Ishikawa (cell line): ENCODE results near the gene SMYD3.

Experiments
- CEBPB ChIP-seq: IDR thresholded peaks from 2 replicates; pipeline ENCODE4 v1.6.1; 2012
- CREB1 ChIP-seq: IDR thresholded peaks from 2 replicates; pipeline ENCODE4 v1.6.1; 2012; ENCODE audit warnings: low read depth
- EP300 ChIP-seq: IDR thresholded peaks from 2 replicates; pipeline ENCODE4 v1.6.1; 2012; ENCODE audit warnings: borderline replicate concordance
- FOXM1 ChIP-seq: IDR thresholded peaks from 2 replicates; pipeline ENCODE4 v1.6.1; 2012; ENCODE audit warnings: low read depth, borderline replicate concordance
- TAF1 ChIP-seq: IDR thresholded peaks from 2 replicates; pipeline ENCODE4 v1.6.1; 2012; ENCODE audit warnings: low read depth, mild to moderate bottlenecking
- TCF12 ChIP-seq: IDR thresholded peaks from 2 replicates; pipeline ENCODE4 v1.6.1; 2012; ENCODE audit warnings: low read depth
- TEAD4 ChIP-seq: IDR thresholded peaks from 2 replicates; pipeline ENCODE4 v1.6.1; 2012
- TF ChIP-seq, protein P1 (sequence below): IDR thresholded peaks from 2 replicates; pipeline ENCODE4 v1.6.1; 2012

DNA sequence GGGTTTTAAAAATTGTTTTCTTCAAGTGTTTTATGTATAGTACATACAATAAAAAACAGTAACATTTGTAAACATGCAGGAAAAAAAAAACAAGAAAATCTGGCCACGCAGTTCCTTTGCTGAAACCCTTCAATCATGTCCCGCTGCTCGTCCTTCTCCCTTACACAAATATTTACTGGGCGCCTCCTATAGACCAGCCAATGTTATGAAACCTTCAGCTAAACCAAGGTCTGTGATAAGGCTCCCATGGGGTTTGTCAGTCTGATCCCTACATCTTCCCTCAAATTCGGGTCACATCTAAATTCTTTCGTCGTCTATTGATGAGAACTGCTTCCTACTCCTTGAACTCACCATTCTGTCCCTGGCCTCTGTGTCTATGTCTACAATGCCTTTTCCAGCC, 583.9 kb downstream of the SMYD3 start:
- TF ChIP-seq TEAD4 (no peak), CREB1 (no peak), FOXM1 (no peak), EP300 (no peak), TCF12 (no peak), TAF1 (no peak), CEBPB (no peak)
- TF ChIP-seq, protein P1, sequence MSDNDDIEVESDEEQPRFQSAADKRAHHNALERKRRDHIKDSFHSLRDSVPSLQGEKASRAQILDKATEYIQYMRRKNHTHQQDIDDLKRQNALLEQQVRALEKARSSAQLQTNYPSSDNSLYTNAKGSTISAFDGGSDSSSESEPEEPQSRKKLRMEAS: no peak
